HUES48 (cell line): Measurements from ENCODE around the gene TPD52L1.
A peak's percentile ranks its signal among the peaks of the same experiment; 100 is the strongest.

Experiments
- H3K27ac ChIP-seq: one replicate; pipeline ENCODE4 v1.7.0; 2013; ENCODE audit warnings: low read depth, low read length, inconsistent platforms
- H3K27me3 ChIP-seq: 2 replicates; pipeline ENCODE4 v1.6.1; 2013; ENCODE audit warnings: mild to moderate bottlenecking, low read length; ENCODE audit not compliant: control insufficient read depth, insufficient read depth
- H3K36me3 ChIP-seq: 2 replicates; pipeline ENCODE4 v1.6.1; 2013; ENCODE audit warnings: low read length; ENCODE audit not compliant: control insufficient read depth, insufficient read depth
- H3K4me1 ChIP-seq: 2 replicates; pipeline ENCODE4 v1.6.1; 2013; ENCODE audit warnings: mild to moderate bottlenecking, low read length; ENCODE audit not compliant: control insufficient read depth, insufficient read depth
- H3K4me3 ChIP-seq: 2 replicates; pipeline ENCODE4 v1.5.1; 2013; ENCODE audit warnings: mild to moderate bottlenecking, low read depth, low read length
- H3K9ac ChIP-seq: 2 replicates; pipeline ENCODE4 v1.6.1; 2013; ENCODE audit warnings: mild to moderate bottlenecking, low read depth, low read length, moderate library complexity
- H3K9me3 ChIP-seq: 2 replicates; pipeline ENCODE4 v1.6.1; 2013; ENCODE audit warnings: low read length; ENCODE audit not compliant: control insufficient read depth, insufficient read depth

Gene TPD52L1

GRCh38 chr6:125174626-125175025 is 21.1 kb downstream of the TPD52L1 start:
- Histone ChIP-seq H3K4me1 (0 out of 2 replicates have a peak, but pooled peaks cover 6% of the 10 kb centered on the region), H3K9ac (no peak overlapping the region), H3K36me3 (no peaks in the 10 kb centered on the region), H3K4me3 (no peak overlapping the region), H3K27me3 (no peaks in the 10 kb centered on the region), H3K27ac (no peak overlapping the region), H3K9me3 (no peaks in the 10 kb centered on the region)

- H3K27ac ChIP-seq: no peak overlapping the region
- H3K36me3 ChIP-seq: no peaks in the 10 kb centered on the region
- H3K4me1 ChIP-seq: 0 out of 2 replicates have a peak, but pooled peaks cover 6% of the 10 kb centered on the region
- H3K9me3 ChIP-seq: no peaks in the 10 kb centered on the region
- H3K4me3 ChIP-seq: no peak overlapping the region
- no peaks in the 10 kb centered on the region for H3K27me3 ChIP-seq
- no peak overlapping the region for H3K9ac ChIP-seq
Observed at GRCh38 chr6:125175466-125176048, 22.0 kb downstream of the TPD52L1 start.

- H3K4me1 ChIP-seq: no peaks in the 10 kb centered on the region
- H3K27ac ChIP-seq: no peak overlapping the region
- H3K4me3 ChIP-seq: no peak overlapping the region
- no peak overlapping the region for H3K9ac ChIP-seq
- no peaks in the 10 kb centered on the region for H3K9me3 ChIP-seq
- no peaks in the 10 kb centered on the region for H3K27me3 ChIP-seq
- no peaks in the 10 kb centered on the region for H3K36me3 ChIP-seq
Observed at GRCh38 chr6:125182237-125183008, 28.9 kb downstream of the TPD52L1 start.

GRCh38 chr6:125183391-125183790 is 29.8 kb downstream of the TPD52L1 start:
- H3K27ac ChIP-seq: no peak overlapping the region
- no peak overlapping the region for H3K9ac ChIP-seq
- no peaks in the 10 kb centered on the region for H3K4me1 ChIP-seq

GRCh38 chr6:125188037-125188436 is 34.5 kb downstream of the TPD52L1 start:
- Histone ChIP-seq H3K9ac (no peak overlapping the region), H3K4me1 (peaks cover 16% of the 10 kb centered on the region), H3K4me3 (no peak overlapping the region), H3K9me3 (no peaks in the 10 kb centered on the region), H3K36me3 (no peaks in the 10 kb centered on the region), H3K27me3 (no peaks in the 10 kb centered on the region), H3K27ac (no peak overlapping the region)

More at GRCh38 chr6:125183391-125183790, 29.8 kb downstream of the TPD52L1 start:
- Histone ChIP-seq H3K36me3 (no peaks in the 10 kb centered on the region), H3K27me3 (no peaks in the 10 kb centered on the region), H3K4me3 (no peak overlapping the region), H3K9me3 (no peaks in the 10 kb centered on the region)

- no peak overlapping the region; the same call in 1 of the 2 replicates for H3K9ac ChIP-seq
- H3K4me1 ChIP-seq: peaks cover 16% of the 10 kb centered on the region
- H3K4me3 ChIP-seq: no peak overlapping the region
- no peaks in the 10 kb centered on the region for H3K27me3 ChIP-seq
- no peak overlapping the region for H3K27ac ChIP-seq
- H3K36me3 ChIP-seq: no peaks in the 10 kb centered on the region
- no peaks in the 10 kb centered on the region for H3K9me3 ChIP-seq
Observed at GRCh38 chr6:125188594-125189203, 35.1 kb downstream of the TPD52L1 start.

GRCh38 chr6:125189494-125189893 is 35.9 kb downstream of the TPD52L1 start:
- no peaks in the 10 kb centered on the region for H3K27me3 ChIP-seq
- peaks cover 16% of the 10 kb centered on the region for H3K4me1 ChIP-seq
- no peak overlapping the region for H3K4me3 ChIP-seq
- H3K9me3 ChIP-seq: no peaks in the 10 kb centered on the region
- no peak overlapping the region for H3K9ac ChIP-seq
- H3K27ac ChIP-seq: no peak overlapping the region
- no peaks in the 10 kb centered on the region for H3K36me3 ChIP-seq

- no peaks in the 10 kb centered on the region for H3K36me3 ChIP-seq
- no peak overlapping the region for H3K9ac ChIP-seq
- H3K4me1 ChIP-seq: peaks cover 16% of the 10 kb centered on the region
- H3K27ac ChIP-seq: no peak overlapping the region
- no peak overlapping the region for H3K4me3 ChIP-seq
- H3K27me3 ChIP-seq: no peaks in the 10 kb centered on the region
- no peaks in the 10 kb centered on the region for H3K9me3 ChIP-seq
Observed at GRCh38 chr6:125190667-125191066, 37.1 kb downstream of the TPD52L1 start.

GRCh38 chr6:125191916-125192609 is 38.5 kb downstream of the TPD52L1 start:
- H3K4me3 ChIP-seq: no peak overlapping the region
- H3K36me3 ChIP-seq: no peaks in the 10 kb centered on the region
- H3K9ac ChIP-seq: no peak overlapping the region
- peak overlapping the region; percentile 48 for H3K27ac ChIP-seq
- no peaks in the 10 kb centered on the region for H3K27me3 ChIP-seq
- no peaks in the 10 kb centered on the region for H3K9me3 ChIP-seq
- peaks cover 16% of the 10 kb centered on the region for H3K4me1 ChIP-seq

GRCh38 chr6:125192610-125192930 is 39.0 kb downstream of the TPD52L1 start:
- H3K4me1 ChIP-seq: peaks cover 16% of the 10 kb centered on the region
- no peaks in the 10 kb centered on the region for H3K36me3 ChIP-seq
- no peak overlapping the region for H3K27ac ChIP-seq
- no peak overlapping the region for H3K4me3 ChIP-seq
- no peaks in the 10 kb centered on the region for H3K9me3 ChIP-seq
- H3K9ac ChIP-seq: no peak overlapping the region
- no peaks in the 10 kb centered on the region for H3K27me3 ChIP-seq

GRCh38 chr6:125193208-125193607 is 39.6 kb downstream of the TPD52L1 start:
- Histone ChIP-seq H3K4me3 (no peak overlapping the region), H3K27ac (no peak overlapping the region), H3K9me3 (no peaks in the 10 kb centered on the region), H3K36me3 (no peaks in the 10 kb centered on the region), H3K4me1 (peaks cover 16% of the 10 kb centered on the region), H3K9ac (no peak overlapping the region), H3K27me3 (no peaks in the 10 kb centered on the region)
